ENCODE measurements around the gene NBL1. TPM values are rescaled to one million over a fixed set of nuclear protein-coding genes. Genes with fewer than 3 reads are reported as not detected.
"Not testable (repeated sequence)": the region's sequence is repeated elsewhere in the genome, so short reads cannot be mapped to it uniquely, and the experiment has no call there.

The NBL1 gene
- total RNA-seq, 1 experiment from 2014 or later: 26.2 TPM

GRCh38 chr1:19619697-19620384 lies 24.3 kb upstream of the NBL1 start:
- in situ Hi-C loops (cut with HindIII; ENCODE audit: low sequenced_read_pairs): no loop called here
- DNase-seq (ENCODE audit: low spot score): no peak

GRCh38 chr1:19620786-19621185 lies 23.3 kb upstream of the NBL1 start:
- in situ Hi-C loops (cut with HindIII; ENCODE audit: low sequenced_read_pairs): no loop called here
- no peak for DNase-seq (ENCODE audit: low spot score)

- in situ Hi-C loops (cut with HindIII; ENCODE audit: low sequenced_read_pairs): no loop called here
- DNase-seq (ENCODE audit: low spot score): no peak
Measured at GRCh38 chr1:19621274-19621950, 22.7 kb upstream of the NBL1 start.

DNA sequence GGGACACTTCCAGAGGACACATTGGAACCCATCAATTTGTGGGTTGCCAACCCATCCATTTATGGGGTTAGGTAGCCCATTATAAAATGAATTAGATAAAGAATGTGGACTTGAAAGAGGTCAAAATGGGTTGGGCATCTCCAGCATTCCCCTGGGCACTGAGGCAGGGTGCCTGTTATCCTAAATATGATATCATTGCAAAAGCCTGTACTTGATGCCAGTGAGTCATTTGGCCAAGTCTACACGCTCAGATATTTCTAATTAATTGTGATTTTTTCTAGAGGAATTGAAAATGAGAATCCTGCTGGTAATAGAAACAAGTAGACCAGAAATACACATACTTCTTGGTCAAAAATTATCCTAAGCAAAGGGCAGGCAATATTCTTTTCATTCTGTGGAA lies 21.9 kb upstream of the NBL1 start:
- DNase-seq (ENCODE audit: low spot score): no peak
- in situ Hi-C loops (cut with HindIII; ENCODE audit: low sequenced_read_pairs): no loop called here

DNA sequence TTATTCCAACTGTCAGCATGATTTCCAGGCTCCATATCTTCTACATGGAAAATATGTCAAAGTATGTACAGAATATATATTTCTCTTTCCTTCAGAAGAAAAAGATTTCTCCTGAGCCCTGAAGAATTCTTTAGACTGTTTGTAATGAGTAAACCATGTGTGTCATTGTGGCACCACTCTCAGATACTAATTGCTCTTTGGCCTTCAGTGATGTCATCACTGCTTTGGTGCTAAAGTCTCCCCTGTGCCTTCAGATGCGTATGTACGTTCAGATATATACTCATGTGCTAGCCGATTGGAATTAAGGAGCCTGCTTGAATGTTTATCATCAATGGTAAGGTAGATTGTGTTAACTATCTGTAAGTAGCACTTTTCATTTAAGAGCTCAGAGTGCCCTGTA lies 20.6 kb upstream of the NBL1 start:
- in situ Hi-C loops (cut with HindIII; ENCODE audit: low sequenced_read_pairs): no loop called here
- no peak for DNase-seq (ENCODE audit: low spot score)

DNA sequence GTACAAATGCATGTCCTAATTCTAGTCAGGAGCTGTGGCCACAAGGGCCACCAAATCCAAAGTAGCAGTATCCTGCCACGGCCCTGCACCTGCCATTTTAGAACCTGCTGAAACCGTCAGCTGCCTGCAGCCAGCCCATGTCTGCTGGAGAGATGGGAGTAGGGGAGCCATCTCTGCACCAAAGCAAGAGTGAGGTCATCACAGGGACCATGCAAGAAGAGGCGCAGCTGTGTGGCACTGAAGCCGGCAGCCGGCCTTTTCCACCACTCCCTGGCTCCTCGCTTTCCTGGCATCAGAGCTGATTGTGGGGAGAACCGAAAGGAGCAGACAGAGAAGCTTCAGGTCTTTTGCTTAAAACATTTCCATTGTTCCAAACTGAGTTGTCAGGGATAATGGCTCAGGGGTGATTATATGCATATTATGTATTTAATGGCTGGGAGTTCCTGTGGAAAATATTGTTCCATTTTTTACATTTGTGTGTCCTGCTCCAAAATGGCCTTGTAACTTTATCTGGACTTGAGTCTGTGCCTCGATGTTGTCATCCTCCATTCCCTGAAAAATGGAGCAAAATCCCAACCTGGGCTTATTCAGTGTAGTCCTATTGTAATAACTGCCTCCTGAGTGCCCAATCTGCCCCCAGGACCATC lies 18.7 kb upstream of the NBL1 start:
- no peak for DNase-seq (ENCODE audit: low spot score)
- in situ Hi-C loops (cut with HindIII; ENCODE audit: low sequenced_read_pairs): loop anchor here (25.0 kb wide), 1 partner anchor 288 kb away; no protein-coding TSS in a partner anchor

DNA sequence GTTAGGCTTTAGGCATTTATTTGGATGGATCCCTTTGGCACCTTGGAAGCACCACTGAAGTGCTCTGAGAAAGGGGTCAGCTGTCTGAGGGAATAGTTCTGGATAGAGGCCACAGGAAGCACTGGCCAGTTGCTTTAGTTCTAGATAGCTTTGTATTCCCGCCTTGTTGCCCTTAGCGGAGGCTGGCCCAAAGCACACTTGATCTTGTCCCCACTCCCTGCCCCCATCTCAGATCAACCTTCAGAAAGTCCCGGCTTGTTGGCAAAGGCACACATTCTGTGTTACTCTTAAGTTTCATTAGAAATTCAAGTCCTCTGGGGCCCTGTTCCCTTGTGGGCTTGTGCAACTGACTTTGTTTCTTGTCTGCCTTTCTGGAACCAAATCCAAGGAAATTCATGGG lies 15.2 kb upstream of the NBL1 start:
- in situ Hi-C loops (cut with HindIII; ENCODE audit: low sequenced_read_pairs): loop anchor here (25.0 kb wide), 1 partner anchor 292 kb away; no protein-coding TSS in a partner anchor
- DNase-seq (ENCODE audit: low spot score): no peak

GRCh38 chr1:19629357-19629756 lies 14.8 kb upstream of the NBL1 start:
- in situ Hi-C loops (cut with HindIII; ENCODE audit: low sequenced_read_pairs): loop anchor here (25.0 kb wide), 1 partner anchor 292 kb away; no protein-coding TSS in a partner anchor
- DNase-seq (ENCODE audit: low spot score): no peak

DNA sequence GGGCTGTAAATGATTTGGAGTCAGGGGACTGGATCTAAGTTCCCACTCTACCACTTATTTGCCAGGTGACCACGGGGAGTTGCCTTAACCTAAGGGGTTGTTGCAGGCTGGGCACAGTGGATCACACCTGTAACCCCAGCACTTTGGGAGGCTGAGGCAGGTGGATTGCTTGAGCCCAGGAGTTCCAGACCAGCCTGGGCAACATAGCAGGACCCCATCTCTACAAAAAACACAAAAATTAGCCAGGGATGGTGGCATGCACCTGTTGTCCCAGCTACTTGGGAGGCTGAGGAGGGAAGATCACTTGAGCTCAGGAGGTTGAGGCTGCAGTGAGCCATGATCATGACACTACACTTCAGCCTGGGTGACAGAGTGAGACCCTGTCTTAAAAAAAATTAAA lies 13.9 kb upstream of the NBL1 start:
- in situ Hi-C loops (cut with HindIII; ENCODE audit: low sequenced_read_pairs): loop anchor here (25.0 kb wide), 1 partner anchor 293 kb away; no protein-coding TSS in a partner anchor
- DNase-seq (ENCODE audit: low spot score): not testable (repeated sequence)

DNA sequence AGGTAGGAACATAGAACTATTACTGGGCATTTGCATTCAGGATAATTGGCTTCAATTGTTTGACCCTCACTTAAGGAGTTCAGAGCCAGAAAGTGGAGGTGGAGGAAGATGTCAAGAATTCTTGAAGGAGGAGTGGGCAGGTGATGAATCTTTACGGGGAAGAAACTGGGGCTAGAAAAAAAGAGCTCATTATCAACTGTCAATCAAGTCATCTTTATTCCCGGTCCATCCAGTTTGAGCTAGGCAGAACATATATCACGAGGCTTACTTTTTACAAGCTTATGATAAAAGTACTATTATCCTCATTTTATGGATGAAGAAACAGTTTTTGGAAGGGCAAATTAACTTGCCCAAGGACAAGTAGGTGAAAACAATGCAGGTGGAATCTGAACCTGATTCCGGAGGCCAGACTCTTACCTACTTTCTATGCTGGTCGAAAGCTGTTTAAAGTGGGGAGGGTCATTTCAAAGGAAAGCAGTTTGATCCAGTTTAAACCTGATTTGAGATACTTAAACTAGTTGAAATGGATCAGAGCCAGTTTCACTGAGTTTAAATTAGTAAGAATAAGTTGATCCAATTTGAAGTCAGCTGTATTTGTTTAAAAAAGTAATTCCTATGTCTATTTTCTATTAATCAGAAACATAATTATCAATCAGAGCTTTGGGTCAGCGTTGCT lies 13.3 kb upstream of the NBL1 start:
- in situ Hi-C loops (cut with HindIII; ENCODE audit: low sequenced_read_pairs): loop anchor here (25.0 kb wide), 1 partner anchor 294 kb away; no protein-coding TSS in a partner anchor
- DNase-seq (ENCODE audit: low spot score): no peak

- in situ Hi-C loops (cut with HindIII; ENCODE audit: low sequenced_read_pairs): loop anchor here (25.0 kb wide), 1 partner anchor 295 kb away; no protein-coding TSS in a partner anchor
- no peak for DNase-seq (ENCODE audit: low spot score)
Measured at GRCh38 chr1:19632211-19632610, 11.9 kb upstream of the NBL1 start.

- in situ Hi-C loops (cut with HindIII; ENCODE audit: low sequenced_read_pairs): loop anchor here (25.0 kb wide), 1 partner anchor 296 kb away; no protein-coding TSS in a partner anchor
- no peak for DNase-seq (ENCODE audit: low spot score)
Measured at GRCh38 chr1:19633106-19633505, 11.0 kb upstream of the NBL1 start.

GRCh38 chr1:19635064-19635463 lies 9.0 kb upstream of the NBL1 start:
- in situ Hi-C loops (cut with HindIII; ENCODE audit: low sequenced_read_pairs): loop anchor here (25.0 kb wide), 1 partner anchor 298 kb away; no protein-coding TSS in a partner anchor

DNA sequence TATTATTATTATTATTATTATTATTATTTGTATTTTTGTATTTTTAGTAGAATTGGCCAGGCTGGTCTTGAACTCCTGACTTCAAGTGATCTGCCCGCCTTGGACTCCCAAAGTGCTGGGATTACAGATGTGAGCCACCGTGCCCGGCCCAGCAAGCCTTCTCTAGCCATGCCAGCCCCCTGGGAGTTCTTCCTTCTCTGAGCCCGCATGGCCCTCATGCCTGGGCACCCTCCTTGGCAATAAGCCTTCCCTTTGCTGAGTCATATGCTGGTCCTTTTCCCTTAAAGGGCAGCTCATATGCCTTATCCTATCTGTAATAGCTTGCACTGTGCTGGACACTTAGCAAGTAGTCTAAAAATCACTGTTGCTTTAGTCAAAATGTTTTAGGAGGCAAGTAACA lies 8.5 kb upstream of the NBL1 start:
- in situ Hi-C loops (cut with HindIII; ENCODE audit: low sequenced_read_pairs): loop anchor here (25.0 kb wide), 1 partner anchor 298 kb away; no protein-coding TSS in a partner anchor
- no peak for DNase-seq (ENCODE audit: low spot score)

More at GRCh38 chr1:19635064-19635463, 9.0 kb upstream of the NBL1 start:
- DNase-seq (ENCODE audit: low spot score): not testable (repeated sequence)

DNA sequence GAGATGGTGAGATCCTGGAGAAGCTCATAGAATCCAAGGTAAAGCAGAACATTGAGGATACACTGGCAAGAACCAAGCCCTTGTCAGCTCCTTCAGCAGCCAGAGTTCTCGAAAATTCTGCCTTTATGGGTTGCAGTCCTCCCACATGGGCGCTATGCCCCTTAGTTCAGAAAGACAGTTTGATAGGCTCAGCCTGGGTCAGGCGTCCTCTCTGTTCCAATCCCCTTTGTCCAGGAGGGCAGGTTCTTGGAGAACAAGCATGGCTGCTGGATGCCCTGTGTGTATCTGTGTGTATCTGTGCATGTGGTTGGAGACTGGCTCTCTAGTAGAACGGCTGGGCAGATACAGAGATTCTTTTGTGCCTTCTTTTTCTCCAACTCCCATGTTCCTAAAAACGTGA lies 8.0 kb upstream of the NBL1 start:
- DNase-seq (ENCODE audit: low spot score): no peak
- in situ Hi-C loops (cut with HindIII; ENCODE audit: low sequenced_read_pairs): loop anchor here (25.0 kb wide), 1 partner anchor 299 kb away; no protein-coding TSS in a partner anchor

DNA sequence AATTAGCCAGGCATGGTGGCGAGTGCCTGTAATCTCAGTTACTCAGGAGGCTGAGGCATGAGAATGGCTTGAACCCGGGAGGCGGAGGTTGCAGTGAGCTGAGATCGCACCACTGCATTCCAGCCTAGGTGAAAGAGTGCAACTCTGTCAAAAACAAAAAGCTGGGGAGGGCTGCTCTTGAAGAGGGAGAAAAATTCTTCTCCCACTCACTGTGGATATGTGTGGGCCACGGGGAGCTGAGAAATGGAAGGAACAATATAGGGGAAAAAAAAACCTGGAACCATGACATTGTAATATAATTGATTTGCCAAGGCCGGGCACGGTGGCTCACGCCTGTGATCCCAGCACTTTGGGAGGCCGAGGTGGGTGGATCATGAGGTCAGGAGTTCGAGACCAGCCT lies 7.4 kb upstream of the NBL1 start:
- DNase-seq (ENCODE audit: low spot score): not testable (repeated sequence)
- in situ Hi-C loops (cut with HindIII; ENCODE audit: low sequenced_read_pairs): loop anchor here (25.0 kb wide), 1 partner anchor 299 kb away; no protein-coding TSS in a partner anchor

GRCh38 chr1:19637606-19638005 lies 6.5 kb upstream of the NBL1 start:
- in situ Hi-C loops (cut with HindIII; ENCODE audit: low sequenced_read_pairs): loop anchor here (25.0 kb wide), 1 partner anchor 300 kb away; no protein-coding TSS in a partner anchor
- DNase-seq (ENCODE audit: low spot score): no peak

DNA sequence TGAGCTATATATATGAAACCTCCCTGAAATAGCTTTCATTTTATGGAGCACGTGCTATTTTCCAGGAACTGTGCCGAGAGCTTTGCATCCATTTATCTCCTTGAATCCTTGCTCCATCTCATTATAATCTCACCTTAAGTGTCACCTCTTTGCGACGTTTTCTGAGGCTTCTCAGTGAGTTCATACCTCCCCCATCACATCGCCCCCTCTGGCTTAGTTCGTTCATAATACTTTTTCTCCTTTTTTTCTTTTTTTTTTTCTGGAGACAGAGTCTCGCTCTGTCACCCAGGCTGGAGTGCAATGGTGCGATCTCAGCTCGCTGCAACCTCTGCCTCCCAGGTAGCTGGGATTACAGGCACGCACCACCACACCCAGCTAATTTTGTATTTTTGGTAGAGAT lies 4.9 kb upstream of the NBL1 start:
- DNase-seq (ENCODE audit: low spot score): not testable (repeated sequence)
- in situ Hi-C loops (cut with HindIII; ENCODE audit: low sequenced_read_pairs): loop anchor here (25.0 kb wide), 1 partner anchor 302 kb away; no protein-coding TSS in a partner anchor

- no peak for DNase-seq (ENCODE audit: low spot score)
- in situ Hi-C loops (cut with HindIII; ENCODE audit: low sequenced_read_pairs): loop anchor here (25.0 kb wide), 1 partner anchor 303 kb away; no protein-coding TSS in a partner anchor
Measured at GRCh38 chr1:19639999-19640362, 4.1 kb upstream of the NBL1 start.

Measured in G401 (cell line).